Endothelial cell of umbilical vein (primary cell): ENCODE data around the gene ZBED4. TPM values are rescaled to one million over a fixed set of nuclear protein-coding genes. Genes with fewer than 3 reads are reported as not detected.

Experiments used
- BruUV-seq: library from RNA; stranded (reverse); fragments of 400-500 nt; replicated peaks from 2 replicates; lab custom pipeline; 2021; lab: Mats Ljungman, UMichigan
- CTCF ChIA-PET: fragments of 300-600, 350-600 bp; sonication (Branson Sonifier 250); formaldehyde crosslinking; loops from one replicate; lab custom pipeline; 2021; ENCODE audit warnings: antibody characterized with exemption, inconsistent platforms; lab: Charles Lee
- POLR2A ChIA-PET: fragments of 300-600, 350-600 bp; sonication (Branson Sonifier 250); formaldehyde crosslinking; loops from one replicate; lab custom pipeline; 2021; ENCODE audit warnings: antibody characterized with exemption, inconsistent platforms; lab: Charles Lee
- DNase-seq: peaks from one replicate; pipeline ENCODE4 v3.0.0-alpha.2; 2011; ENCODE audit warnings: low read depth, low spot score
- FAIRE-seq: peaks from 2 replicates; lab custom pipeline; 2011; peaks lifted over from hg19 to GRCh38; lab: Jason Lieb, UNC
- H2AFZ ChIP-seq: 2 replicates; pipeline ENCODE4 v1.6.0; 2012; ENCODE audit warnings: low read depth, low read length, control low read depth, inconsistent platforms
- H3K27ac ChIP-seq: 2 replicates; pipeline ENCODE4 v1.5.1; 2011; ENCODE audit warnings: low read depth, mild to moderate bottlenecking, control low read depth, low read length, moderate library complexity; ENCODE audit not compliant: insufficient read depth
- H3K27me3 ChIP-seq, 2 experiments: 2 replicates each; pipeline versions ENCODE4 v1.6.0 to v1.6.1; 2011; ENCODE audit warnings: low read length in 2 of 2, mixed read lengths in 1 of 2; ENCODE audit not compliant: control insufficient read depth in 2 of 2, insufficient read depth in 2 of 2
- H3K36me3 ChIP-seq, 2 experiments: 2 replicates in 1 of 2; 3 replicates in 1 of 2; pipeline ENCODE4 v1.5.1; 2011; ENCODE audit warnings: low read length in 2 of 2, mild to moderate bottlenecking in 1 of 2, moderate library complexity in 1 of 2; ENCODE audit not compliant: control insufficient read depth in 2 of 2, insufficient read depth in 2 of 2; ENCODE audit errors: extremely low read depth in 1 of 2
- H3K4me1 ChIP-seq: 3 replicates; pipeline ENCODE4 v1.5.1; 2011; ENCODE audit warnings: mild to moderate bottlenecking, low read length; ENCODE audit not compliant: control insufficient read depth, insufficient read depth; ENCODE audit errors: extremely low read depth
- H3K4me2 ChIP-seq: 2 replicates; pipeline ENCODE4 v1.6.1; 2011; ENCODE audit warnings: low read length, control low read depth, mixed read lengths; ENCODE audit not compliant: insufficient read depth
- H3K4me3 ChIP-seq, 3 experiments: fragments of 200-600 bp in 1 of 3; sonication (generic), shearing (Covaris generic) in 1 of 3; replicated peaks in 1 of 3; 2 replicates each; pipeline ENCODE4 v1.5.1; 2011 to 2016; ENCODE audit warnings: control low read depth in 3 of 3, low read length in 3 of 3, mild to moderate bottlenecking in 2 of 3, inconsistent platforms in 1 of 3, low read depth in 1 of 3, moderate library complexity in 1 of 3; ENCODE audit not compliant: insufficient read depth in 1 of 3
- H3K79me2 ChIP-seq: 2 replicates; pipeline ENCODE4 v1.6.0; 2012; ENCODE audit warnings: low read length, inconsistent platforms; ENCODE audit not compliant: control insufficient read depth, insufficient read depth
- H3K9ac ChIP-seq: replicated peaks from 2 replicates; pipeline ENCODE3; 2011; ENCODE audit warnings: low read length, control low read depth; ENCODE audit not compliant: insufficient read depth; ENCODE audit errors: extremely low read depth
- H3K9me1 ChIP-seq: replicated peaks from 3 replicates; pipeline ENCODE4 v1.6.0; 2011; ENCODE audit warnings: mild to moderate bottlenecking, low read length; ENCODE audit not compliant: control insufficient read depth, insufficient read depth; ENCODE audit errors: extremely low read depth
- H3K9me3 ChIP-seq: replicated peaks from 2 replicates; pipeline ENCODE4 v1.5.1; 2012; ENCODE audit warnings: low read length, inconsistent platforms; ENCODE audit not compliant: control insufficient read depth, insufficient read depth
- H4K20me1 ChIP-seq: replicated peaks from 2 replicates; pipeline ENCODE3; 2011; ENCODE audit warnings: mild to moderate bottlenecking, low read length; ENCODE audit not compliant: control insufficient read depth, insufficient read depth; ENCODE audit errors: extremely low read depth
- EZH2 ChIP-seq: IDR thresholded peaks from 2 replicates; pipeline ENCODE4 v1.6.1; 2012; ENCODE audit warnings: borderline replicate concordance, low read depth, mild to moderate bottlenecking, moderate library complexity, low read length, inconsistent platforms; ENCODE audit not compliant: severe bottlenecking
- FOS ChIP-seq: IDR thresholded peaks from 2 replicates; pipeline ENCODE4 v1.6.1; 2011; ENCODE audit warnings: mild to moderate bottlenecking, low read length, moderate library complexity, borderline replicate concordance; ENCODE audit not compliant: insufficient read depth
- GATA2 ChIP-seq: IDR thresholded peaks from 2 replicates; pipeline ENCODE4 v1.7.0; 2011; ENCODE audit warnings: low read depth, mild to moderate bottlenecking, moderate library complexity, mixed read lengths, low read length; ENCODE audit not compliant: insufficient read length, insufficient read depth
- JUN ChIP-seq: IDR thresholded peaks from 2 replicates; pipeline ENCODE4 v1.6.1; 2011; ENCODE audit warnings: borderline replicate concordance, low read depth; ENCODE audit not compliant: insufficient read length, insufficient read depth
- MYC ChIP-seq: IDR thresholded peaks from one replicate; pipeline ENCODE4 v1.6.1; 2011; ENCODE audit warnings: mild to moderate bottlenecking, low read depth, low read length
- POLR2A ChIP-seq: IDR thresholded peaks from 2 replicates; pipeline ENCODE4 v1.6.1; 2012; ENCODE audit warnings: low read depth, mild to moderate bottlenecking, control low read depth, low read length
- POLR2AphosphoS5 ChIP-seq: IDR thresholded peaks from 2 replicates; pipeline ENCODE4 v1.6.1; 2012; ENCODE audit warnings: low read depth, mild to moderate bottlenecking, control low read depth, low read length, moderate library complexity; ENCODE audit not compliant: insufficient read depth
- dilution Hi-C: fragments of 300-500 bp; cut with MboI; formaldehyde crosslinking; loops from one replicate; pipeline ENCODE4 v1.15.0; 2019; ENCODE audit warnings: low sequenced_read_pairs; ENCODE audit not compliant: extremely low pct_ligation_motif_present
- intact Hi-C: fragments of 100-400 bp; cut with micrococcal nuclease; formaldehyde crosslinking; loops from one replicate; pipeline ENCODE4 v1.10.0; 2022
- polyA plus RNA-seq, 4 experiments: library from polyadenylated mRNA; depleted of rRNA in 3 of 4; stranded (reverse) in 3 of 4; unstranded in 1 of 4; fragments of >200 nt; gene quantifications; 2 replicates each; pipeline versions ENCODE4 v1.2.1 to v1.2.3, GENCODE V29; 2011 to 2012; ENCODE audit warnings: missing spikeins in 1 of 4
- total RNA-seq: library from RNA; stranded (reverse); gene quantifications from 2 replicates; pipeline ENCODE4 v1.2.3, GENCODE V29; 2021
- TF ChIP-seq, protein P1 (sequence below), 2 donors: IDR thresholded peaks; 1 replicate in 1 of 2; 2 replicates in 1 of 2; pipeline ENCODE4 v1.5.1; 2011; ENCODE audit warnings: low read length in 2 of 2, mild to moderate bottlenecking in 2 of 2, moderate library complexity in 2 of 2, control low read depth in 1 of 2, inconsistent platforms in 1 of 2, low read depth in 1 of 2; ENCODE audit not compliant: insufficient read depth in 1 of 2; ENCODE audit errors: extremely low read depth in 1 of 2
- TF ChIP-seq, protein P2 (sequence below): IDR thresholded peaks from 2 replicates; pipeline ENCODE4 v1.6.1; 2011; ENCODE audit not compliant: insufficient read depth, insufficient read length

Gene ZBED4
- total and polyA plus RNA-seq, 2 donors (not counting 3 experiments of a cell fraction or from before 2014, with no cell fraction given) = 8.6 to 18.2 TPM

DNA sequence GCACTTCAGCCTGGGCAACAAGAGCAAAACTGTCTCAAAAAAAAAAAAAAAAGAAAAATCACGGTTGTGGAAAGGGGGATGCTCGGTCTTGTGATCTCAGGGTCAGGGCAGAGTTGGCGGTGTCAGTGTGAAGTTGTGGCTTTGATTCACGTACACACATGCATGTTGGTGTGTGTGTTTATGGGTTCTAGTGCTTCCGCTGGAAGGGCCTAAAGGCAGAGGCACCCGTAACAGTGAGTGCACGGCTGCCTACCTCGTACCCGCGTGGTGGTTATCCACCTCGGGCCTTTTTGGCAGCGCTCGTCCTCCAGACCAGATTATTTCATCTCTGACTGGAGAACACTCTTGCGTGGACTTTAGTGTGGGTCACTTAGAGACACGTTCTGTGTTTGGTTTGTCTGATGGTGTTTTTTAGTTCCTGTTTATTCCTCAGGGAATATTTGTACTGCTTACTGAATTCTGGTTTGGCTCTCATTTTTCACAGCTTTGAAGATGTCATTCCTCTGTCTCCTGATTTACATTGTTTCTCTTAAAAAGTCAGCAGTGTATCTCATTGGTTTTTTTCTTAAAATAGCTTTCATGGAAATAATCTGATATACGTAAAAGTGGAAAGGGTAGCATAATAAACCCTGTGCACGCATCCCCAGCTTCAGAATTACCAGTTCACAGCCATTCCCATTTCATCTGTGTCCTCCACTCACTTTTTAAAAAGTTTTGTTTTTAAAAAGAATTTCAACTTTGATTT lies 15.6 kb downstream of the ZBED4 start:
- Histone ChIP-seq H3K27ac (no peak overlapping the region), H3K9ac (no peak overlapping the region), H3K4me1 (no peaks in the 10 kb centered on the region), H3K79me2 (peaks cover 96% of the 10 kb centered on the region), H3K36me3 (no peaks in the 10 kb centered on the region), H3K27me3 (no peaks in the 10 kb centered on the region), H3K4me2 (no peak overlapping the region), H3K9me1 (no peaks in the 10 kb centered on the region), H3K9me3 (no peaks in the 10 kb centered on the region), H4K20me1 (peaks cover 6% of the 10 kb centered on the region), H3K4me3 (no peak overlapping the region), H2AFZ (no peak overlapping the region)
- no TSS peak for BruUV-seq
- dilution Hi-C loops (no loop called here), intact Hi-C loops (no loop called here)
- ChIA-PET CTCF (no interaction called here), POLR2A (no interaction called here)
- DNase-seq (no peak), FAIRE-seq (no peak)
- no peak for TF ChIP-seq EZH2
- no peak for TF ChIP-seq POLR2A

GRCh38 chr22:49869845-49870712 lies 16.4 kb downstream of the ZBED4 start:
- Histone ChIP-seq H3K9me1 (no peaks in the 10 kb centered on the region), H3K9ac (no peak overlapping the region), H2AFZ (no peak overlapping the region), H3K4me1 (no peaks in the 10 kb centered on the region), H3K9me3 (no peaks in the 10 kb centered on the region), H4K20me1 (peaks cover 6% of the 10 kb centered on the region), H3K36me3 (no peaks in the 10 kb centered on the region), H3K27ac (no peak overlapping the region), H3K4me2 (no peak overlapping the region), H3K4me3 (no peak overlapping the region), H3K27me3 (no peaks in the 10 kb centered on the region), H3K79me2 (peaks cover 96% of the 10 kb centered on the region)
- TF ChIP-seq, protein P1, sequence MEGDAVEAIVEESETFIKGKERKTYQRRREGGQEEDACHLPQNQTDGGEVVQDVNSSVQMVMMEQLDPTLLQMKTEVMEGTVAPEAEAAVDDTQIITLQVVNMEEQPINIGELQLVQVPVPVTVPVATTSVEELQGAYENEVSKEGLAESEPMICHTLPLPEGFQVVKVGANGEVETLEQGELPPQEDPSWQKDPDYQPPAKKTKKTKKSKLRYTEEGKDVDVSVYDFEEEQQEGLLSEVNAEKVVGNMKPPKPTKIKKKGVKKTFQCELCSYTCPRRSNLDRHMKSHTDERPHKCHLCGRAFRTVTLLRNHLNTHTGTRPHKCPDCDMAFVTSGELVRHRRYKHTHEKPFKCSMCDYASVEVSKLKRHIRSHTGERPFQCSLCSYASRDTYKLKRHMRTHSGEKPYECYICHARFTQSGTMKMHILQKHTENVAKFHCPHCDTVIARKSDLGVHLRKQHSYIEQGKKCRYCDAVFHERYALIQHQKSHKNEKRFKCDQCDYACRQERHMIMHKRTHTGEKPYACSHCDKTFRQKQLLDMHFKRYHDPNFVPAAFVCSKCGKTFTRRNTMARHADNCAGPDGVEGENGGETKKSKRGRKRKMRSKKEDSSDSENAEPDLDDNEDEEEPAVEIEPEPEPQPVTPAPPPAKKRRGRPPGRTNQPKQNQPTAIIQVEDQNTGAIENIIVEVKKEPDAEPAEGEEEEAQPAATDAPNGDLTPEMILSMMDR (IDR thresholded peaks at IDR 0.05; ENCODE audit: extremely low read depth in 1 of 2, insufficient read depth in 1 of 2, low read depth in 1 of 2, low read length in 2 of 2) = no peak
- TF ChIP-seq GATA2 = no peak
- no peak for TF ChIP-seq MYC
- TF ChIP-seq EZH2 = no peak
- TF ChIP-seq POLR2A = no peak
- TF ChIP-seq, protein P2, sequence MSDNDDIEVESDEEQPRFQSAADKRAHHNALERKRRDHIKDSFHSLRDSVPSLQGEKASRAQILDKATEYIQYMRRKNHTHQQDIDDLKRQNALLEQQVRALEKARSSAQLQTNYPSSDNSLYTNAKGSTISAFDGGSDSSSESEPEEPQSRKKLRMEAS = no peak
- no peak for TF ChIP-seq POLR2AphosphoS5
- TF ChIP-seq JUN = no peak
- TF ChIP-seq FOS = no peak
- FAIRE-seq = no peak
- dilution Hi-C loops (no loop called here), intact Hi-C loops (no loop called here)
- ChIA-PET CTCF (no interaction called here), POLR2A (no interaction called here)
- DNase-seq = no peak
- no TSS peak for BruUV-seq
